ENCODE data around the gene KRTAP19-3.
"Not testable (repeated sequence)": the region's sequence is repeated elsewhere in the genome, so short reads cannot be mapped to it uniquely, and the experiment has no call there.

The KRTAP19-3 gene

DNA sequence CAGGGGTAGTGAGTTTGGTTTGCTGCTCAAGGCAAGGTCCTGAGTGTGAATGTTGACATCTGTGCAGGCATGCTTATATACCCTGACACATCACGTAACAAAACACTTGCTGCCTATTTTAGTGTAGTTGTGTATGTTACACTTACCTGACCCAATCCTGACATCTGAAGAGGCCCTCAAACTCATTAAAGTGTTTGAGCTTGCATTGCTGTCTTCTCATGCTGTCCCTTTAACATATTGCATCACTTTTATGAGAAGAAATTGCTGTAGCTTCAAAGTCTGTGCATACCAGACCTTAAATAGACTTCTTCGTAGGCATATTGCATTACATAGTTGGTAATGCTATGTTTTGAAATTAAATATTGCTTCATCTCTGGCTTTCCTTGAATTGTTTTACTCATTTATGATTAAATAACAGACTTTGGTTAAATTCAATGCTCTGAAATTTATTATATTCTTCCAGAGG lies at the start of gene KRTAP19-3:
KRTAP19-3 (minus strand) TSS at position 51 of the 466 bp plus-strand sequence. CDS start 56 bp downstream, outside the sequence.
- no peak for DNase-seq (ENCODE audit: low read depth, low spot score)

GRCh38 chr21:30518876-30519275 lies 27.1 kb upstream of the KRTAP19-3 start:
- no peak for DNase-seq (ENCODE audit: low read depth, low spot score)

DNA sequence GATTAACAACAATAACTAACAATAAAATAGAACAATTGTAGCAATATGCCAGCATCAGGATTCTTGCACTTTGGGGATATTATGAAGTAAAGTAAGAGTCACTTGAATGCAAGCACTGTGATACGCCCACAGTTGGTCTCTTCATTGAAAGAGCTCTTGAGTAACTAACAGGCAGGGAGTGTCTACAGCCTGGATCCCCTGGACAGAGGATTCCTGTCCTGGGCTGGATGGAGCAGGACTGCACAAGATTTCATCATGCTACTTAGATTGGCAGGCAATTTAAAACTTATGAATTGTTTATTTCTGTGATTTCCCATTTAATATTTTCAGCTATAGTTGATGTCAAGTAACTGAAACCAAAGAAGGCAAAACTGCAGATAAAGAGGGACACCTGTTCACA lies 23.9 kb upstream of the KRTAP19-3 start:
- no peak for DNase-seq (ENCODE audit: low read depth, low spot score)

DNA sequence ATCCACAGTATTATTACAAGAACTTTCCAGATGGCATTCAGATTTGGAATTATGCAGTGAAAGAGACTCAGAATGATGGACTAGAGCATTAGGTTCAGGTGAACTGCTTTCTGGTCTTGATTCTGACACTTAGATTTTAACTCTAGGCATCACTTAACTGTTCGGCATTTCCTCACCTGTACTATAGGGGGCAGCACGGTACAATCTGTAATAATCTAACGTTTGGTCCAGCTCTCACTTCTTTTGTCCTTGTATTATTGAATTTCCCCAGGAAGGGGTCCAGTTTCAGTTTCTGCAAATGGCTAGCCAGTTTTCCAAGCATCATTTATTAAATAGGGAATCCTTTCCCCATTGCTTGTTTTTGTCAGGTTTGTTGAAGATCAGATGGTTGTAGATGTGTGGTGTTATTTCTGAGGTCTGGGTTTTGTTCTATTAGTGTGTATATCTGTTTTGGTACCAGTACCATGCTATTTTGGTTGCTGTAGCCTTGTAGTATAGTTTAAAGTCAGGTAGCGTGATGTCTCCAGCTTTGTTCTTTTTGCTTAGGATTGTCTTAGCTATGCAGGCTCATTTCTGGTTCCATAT lies 13.9 kb upstream of the KRTAP19-3 start:
- DNase-seq (ENCODE audit: low read depth, low spot score) = not testable (repeated sequence)

GRCh38 chr21:30502041-30502440 lies 10.2 kb upstream of the KRTAP19-3 start, which contains the start of gene KRTAP19-5:
Gene KRTAP19-5 (minus strand): TSS chr21:30502141. CDS start chr21:30502090, 51 bp downstream.
- no peak for DNase-seq (ENCODE audit: low read depth, low spot score)

DNA sequence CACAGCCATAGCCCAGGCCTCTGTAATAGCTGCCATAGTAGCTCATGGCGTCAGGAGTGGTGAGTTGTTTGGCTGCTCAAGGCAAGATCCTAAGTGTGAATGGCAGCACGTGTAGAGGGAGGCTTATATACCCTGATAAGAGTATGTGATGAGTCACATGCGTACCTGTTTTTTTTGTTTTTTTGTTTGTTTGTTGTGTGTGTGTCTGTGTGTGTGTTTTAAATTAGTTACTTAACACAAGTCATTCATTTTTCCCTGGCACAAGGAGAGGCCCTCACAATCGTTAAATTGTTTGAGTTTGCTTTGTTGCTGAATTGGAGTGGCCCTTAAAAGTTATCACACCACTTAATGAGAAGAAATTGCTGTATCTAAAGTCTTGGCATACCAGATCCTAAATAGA lies 5.3 kb upstream of the KRTAP19-3 start, which contains the start of gene KRTAP19-4:
KRTAP19-4 (minus strand) TSS at position 101 of the 400 bp plus-strand sequence; CDS start at position 46, 55 bp downstream.
- DNase-seq (ENCODE audit: low read depth, low spot score) = no peak

DNA sequence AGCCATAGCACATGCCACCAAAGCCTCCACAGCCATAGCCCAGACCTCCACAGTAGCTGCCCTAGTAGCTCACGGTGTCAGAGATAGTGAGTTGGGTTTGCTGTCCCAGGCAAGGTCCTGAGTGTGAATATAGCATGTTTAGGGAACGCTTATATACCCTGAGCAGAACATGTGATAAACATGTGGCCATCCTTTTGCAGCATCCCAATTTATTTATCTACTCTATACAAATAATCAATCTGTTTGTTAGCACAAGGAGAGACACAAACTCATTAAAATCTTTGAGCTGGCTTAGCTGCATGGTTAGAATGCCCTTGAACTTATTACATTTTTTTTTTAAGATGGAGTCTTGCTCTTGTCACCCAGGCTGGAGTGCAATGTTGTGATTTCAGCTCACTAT lies 4.5 kb downstream of the KRTAP19-3 start, which contains the start of gene KRTAP19-2:
KRTAP19-2 (minus strand) TSS at position 101 of the 400 bp plus-strand sequence; CDS start at position 13, 88 bp downstream.
- DNase-seq (ENCODE audit: low read depth, low spot score) = no peak

- DNase-seq (ENCODE audit: low read depth, low spot score) = no peak
Measured at GRCh38 chr21:30486180-30486579, 5.6 kb downstream of the KRTAP19-3 start.

- no peak for DNase-seq (ENCODE audit: low read depth, low spot score)
Measured at GRCh38 chr21:30482130-30482529, 9.7 kb downstream of the KRTAP19-3 start.

- DNase-seq (ENCODE audit: low read depth, low spot score) = no peak
Measured at GRCh38 chr21:30480145-30480544, 11.7 kb downstream of the KRTAP19-3 start, which contains the start of gene KRTAP19-1. Gene KRTAP19-1 (minus strand): TSS chr21:30480367. CDS start chr21:30480317, 50 bp downstream.

DNA sequence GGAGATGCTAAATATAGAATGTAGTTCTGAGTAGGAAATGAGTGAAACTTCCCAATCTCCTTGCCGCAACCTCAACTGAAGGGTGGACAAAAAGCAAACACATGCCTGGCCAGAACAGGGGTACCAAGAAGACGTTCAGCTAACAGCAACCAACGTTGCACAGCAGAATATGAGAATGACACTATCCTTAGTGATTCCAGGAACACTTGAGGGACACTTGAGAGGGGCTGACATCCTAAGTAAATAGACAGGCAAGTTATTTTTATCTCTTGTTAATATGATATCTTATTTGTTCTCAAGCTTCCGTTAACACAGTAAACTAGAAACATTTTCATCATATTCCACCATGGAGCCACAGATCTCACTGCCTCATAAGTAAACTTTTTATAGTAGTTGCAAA lies 12.6 kb downstream of the KRTAP19-3 start:
- no peak for DNase-seq (ENCODE audit: low read depth, low spot score)

- DNase-seq (ENCODE audit: low read depth, low spot score) = no peak
Measured at GRCh38 chr21:30478004-30478403, 13.8 kb downstream of the KRTAP19-3 start.

GRCh38 chr21:30468900-30469714 lies 22.7 kb downstream of the KRTAP19-3 start:
- no peak for DNase-seq (ENCODE audit: low read depth, low spot score)

- DNase-seq (ENCODE audit: low read depth, low spot score) = no peak
Measured at GRCh38 chr21:30463713-30464112, 28.1 kb downstream of the KRTAP19-3 start.

GRCh38 chr21:30448514-30448913 lies 43.3 kb downstream of the KRTAP19-3 start:
- DNase-seq (ENCODE audit: low read depth, low spot score) = no peak

GRCh38 chr21:30447056-30447455 lies 44.8 kb downstream of the KRTAP19-3 start:
- no peak for DNase-seq (ENCODE audit: low read depth, low spot score)

- no peak for DNase-seq (ENCODE audit: low read depth, low spot score)
Measured at GRCh38 chr21:30444204-30444603, 47.6 kb downstream of the KRTAP19-3 start.

DNA sequence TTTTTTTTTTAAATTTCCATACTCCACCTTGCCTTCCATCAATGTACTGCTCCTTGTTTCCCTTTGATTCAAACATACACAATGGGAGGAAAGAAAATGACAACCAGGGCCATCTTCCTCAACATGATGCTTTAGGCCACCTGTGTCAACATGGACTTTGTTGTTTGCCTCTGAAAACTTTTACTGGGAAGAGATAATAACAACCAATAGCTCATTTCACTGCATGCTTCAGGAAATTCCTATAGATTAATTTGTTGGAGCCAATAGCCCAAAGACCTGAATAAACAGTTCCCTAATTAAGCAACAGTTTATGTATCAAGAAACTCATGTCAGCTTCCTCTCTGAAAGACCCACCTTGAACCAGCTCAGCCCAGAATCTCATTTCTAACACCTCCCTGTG lies 48.6 kb downstream of the KRTAP19-3 start:
- no peak for DNase-seq (ENCODE audit: low read depth, low spot score)
